ENCODE measurements around the gene PHF21A. TPM values are rescaled to one million over a fixed set of nuclear protein-coding genes. Genes with fewer than 3 reads are reported as not detected.

The PHF21A gene
- total and polyA plus RNA-seq, 2 of the 8 experiments (the other 6 are each of a cell fraction or from before 2014, with no cell fraction given) = 17.6 to 40.3 TPM

GRCh38 chr11:45961751-45962240, 159.5 kb downstream of the PHF21A start (continued):
- TF ChIP-seq CTCF (IDR thresholded peaks at IDR 0.05; ENCODE audit: control extremely low read depth in 1 of 3, insufficient read depth in 1 of 3, low read depth in 1 of 3, low read length in 3 of 3) (no peak), TAF7 (optimal IDR thresholded peaks at IDR 0.05; ENCODE audit: borderline replicate concordance, low read depth, low read length) (no peak), SIX5 (IDR thresholded peaks at IDR 0.05; ENCODE audit: low read depth, low read length) (no peak), BCL11A (IDR thresholded peaks at IDR 0.05; ENCODE audit: low read depth in 2 of 2, low read length in 2 of 2) (no peak), TEAD4 (IDR thresholded peaks at IDR 0.05; ENCODE audit: low read depth, low read length) (no peak), BRCA1 (IDR thresholded peaks at IDR 0.05; ENCODE audit: low read depth, low read length) (no peak), SUZ12 (IDR thresholded peaks at IDR 0.05; ENCODE audit: low read length) (no peak), KDM1A (IDR thresholded peaks at IDR 0.05; ENCODE audit: borderline replicate concordance, low read length) (no peak), KDM5A (IDR thresholded peaks at IDR 0.05; ENCODE audit: low read length) (no peak)
